ENCODE data around the gene GLS.
"Not testable (repeated sequence)": the region's sequence is repeated elsewhere in the genome, so short reads cannot be mapped to it uniquely, and the experiment has no call there.

GLS gene

DNA sequence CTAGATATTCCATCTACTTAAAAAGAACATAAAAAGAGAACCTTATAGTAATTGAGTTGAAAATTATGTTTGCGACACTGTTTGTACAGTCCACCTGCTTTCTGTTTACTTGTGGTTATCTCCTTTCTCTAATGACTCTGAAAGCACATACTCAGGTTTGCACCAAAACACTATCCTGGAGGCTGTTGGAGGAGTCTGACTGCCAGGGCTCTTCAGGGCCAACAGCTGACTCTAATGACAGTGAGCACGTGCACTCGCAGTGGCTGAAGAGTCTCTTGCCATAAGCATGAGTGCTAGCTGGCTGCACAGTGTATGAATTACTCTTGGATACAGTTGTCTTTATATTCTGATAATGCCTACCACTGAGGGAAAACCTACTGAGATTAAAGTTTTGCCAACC lies 16.7 kb upstream of the GLS start:
- Histone ChIP-seq H3K4me3 (ENCODE audit: control insufficient read depth in 1 of 7, extremely low read depth in 1 of 7, insufficient read depth in 4 of 7, low read depth in 2 of 7, low read length in 6 of 7) (no peak overlapping the region), H3K27me3 (replicated peaks in 2 of 5; ENCODE audit: control insufficient read depth in 4 of 5, insufficient read depth in 5 of 5, low read length in 4 of 5) (no peaks in the 10 kb centered on the region), H3K9me3 (ENCODE audit: control extremely low read depth in 1 of 5, control insufficient read depth in 4 of 5, insufficient read depth in 2 of 5, low read depth in 1 of 5, low read length in 4 of 5) (peaks cover 0 to 6% (median 0%) of the 10 kb centered on the region in 5 experiments), H3K4me1 (ENCODE audit: control extremely low read depth in 1 of 4, control insufficient read depth in 4 of 4, insufficient read depth in 4 of 4, low read length in 3 of 4) (peaks cover 0 to 8% (median 4%) of the 10 kb centered on the region in 4 experiments), H3K27ac (ENCODE audit: insufficient read depth in 1 of 2, low read depth in 1 of 2, low read length in 2 of 2, poor library complexity in 1 of 2, severe bottlenecking in 2 of 2) (no peak overlapping the region), H3K36me3 (ENCODE audit: control insufficient read depth in 4 of 4, insufficient read depth in 4 of 4, low read length in 3 of 4) (no peaks in the 10 kb centered on the region)
- ChIA-PET CTCF (interaction anchor here (1.0 to 3.8 kb wide), 3 partner anchors 13 to 84 kb away, joined by 3 to 18 read pairs (median 7); no protein-coding TSS in a partner anchor), POLR2A (interaction anchor here (0.7 kb wide), 1 partner anchor 21 kb away, joined by 3 read pairs; no protein-coding TSS in a partner anchor)
- WGBS (ENCODE audit: insufficient coverage) = 89% methylated on average over 3 of the region's 3 CpGs
- DNase-seq = no peak

DNA sequence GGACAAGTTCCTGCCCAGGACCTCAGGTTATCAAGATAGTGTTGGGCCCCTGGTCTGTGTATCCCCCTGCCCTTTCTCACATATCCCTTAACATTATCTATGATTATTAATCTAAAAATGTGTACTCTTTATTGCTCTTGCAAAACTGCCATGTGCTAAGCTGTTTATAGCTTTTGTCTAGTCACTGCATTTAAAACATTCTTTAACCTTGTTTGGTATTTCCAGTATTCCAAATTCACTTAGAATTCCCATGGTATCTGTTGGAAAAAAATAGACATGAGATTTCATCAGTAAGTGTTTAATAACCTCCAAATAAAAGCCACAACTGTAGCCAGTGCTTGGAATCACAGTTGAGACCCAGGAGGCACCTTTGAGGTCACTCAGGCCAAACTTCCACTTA lies 16.2 kb upstream of the GLS start:
- no peaks in the 10 kb centered on the region for H3K27me3 ChIP-seq (replicated peaks in 2 of 5; ENCODE audit: control insufficient read depth in 4 of 5, insufficient read depth in 5 of 5, low read length in 4 of 5)
- peaks cover 0 to 8% (median 4%) of the 10 kb centered on the region in 4 experiments for H3K4me1 ChIP-seq (ENCODE audit: control extremely low read depth in 1 of 4, control insufficient read depth in 4 of 4, insufficient read depth in 4 of 4, low read length in 3 of 4)
- ChIA-PET POLR2A (interaction anchor here (0.5 kb wide), 1 partner anchor 29 kb away, joined by 3 read pairs; no protein-coding TSS in a partner anchor), CTCF (interaction anchor here (2.5 kb wide), 1 partner anchor 83 kb away, joined by 7 read pairs; no protein-coding TSS in a partner anchor)
- DNase-seq = no peak
- peaks cover 0 to 6% (median 0%) of the 10 kb centered on the region in 5 experiments for H3K9me3 ChIP-seq (ENCODE audit: control extremely low read depth in 1 of 5, control insufficient read depth in 4 of 5, insufficient read depth in 2 of 5, low read depth in 1 of 5, low read length in 4 of 5)
- H3K4me3 ChIP-seq (ENCODE audit: control insufficient read depth in 1 of 7, extremely low read depth in 1 of 7, insufficient read depth in 4 of 7, low read depth in 2 of 7, low read length in 6 of 7) = no peak overlapping the region
- no peak overlapping the region for H3K27ac ChIP-seq (ENCODE audit: insufficient read depth in 1 of 2, low read depth in 1 of 2, low read length in 2 of 2, poor library complexity in 1 of 2, severe bottlenecking in 2 of 2)
- no peaks in the 10 kb centered on the region for H3K36me3 ChIP-seq (ENCODE audit: control insufficient read depth in 4 of 4, insufficient read depth in 4 of 4, low read length in 3 of 4)

GRCh38 chr2:190867212-190867611 lies 13.4 kb upstream of the GLS start:
- 89% methylated on average over 1 of the region's 2 CpGs for WGBS (ENCODE audit: insufficient coverage)
- POLR2A ChIA-PET = no interaction called here
- Histone ChIP-seq H3K9me3 (ENCODE audit: control extremely low read depth in 1 of 5, control insufficient read depth in 4 of 5, insufficient read depth in 2 of 5, low read depth in 1 of 5, low read length in 4 of 5) (peaks cover 0 to 6% (median 0%) of the 10 kb centered on the region in 5 experiments), H3K4me3 (ENCODE audit: control insufficient read depth in 1 of 7, extremely low read depth in 1 of 7, insufficient read depth in 4 of 7, low read depth in 2 of 7, low read length in 6 of 7) (no peak overlapping the region), H3K36me3 (ENCODE audit: control insufficient read depth in 4 of 4, insufficient read depth in 4 of 4, low read length in 3 of 4) (no peaks in the 10 kb centered on the region), H3K27me3 (replicated peaks in 2 of 5; ENCODE audit: control insufficient read depth in 4 of 5, insufficient read depth in 5 of 5, low read length in 4 of 5) (no peaks in the 10 kb centered on the region), H3K4me1 (ENCODE audit: control extremely low read depth in 1 of 4, control insufficient read depth in 4 of 4, insufficient read depth in 4 of 4, low read length in 3 of 4) (peaks cover 0 to 8% (median 4%) of the 10 kb centered on the region in 4 experiments), H3K27ac (ENCODE audit: insufficient read depth in 1 of 2, low read depth in 1 of 2, low read length in 2 of 2, poor library complexity in 1 of 2, severe bottlenecking in 2 of 2) (no peak overlapping the region)
- CTCF ChIA-PET = interaction anchor here (1.2 to 1.6 kb wide), 2 partner anchors 9 to 29 kb away, joined by 3 read pairs; no protein-coding TSS in a partner anchor
- no peak for DNase-seq

- Histone ChIP-seq H3K27ac (ENCODE audit: insufficient read depth in 1 of 2, low read depth in 1 of 2, low read length in 2 of 2, poor library complexity in 1 of 2, severe bottlenecking in 2 of 2) (no peak overlapping the region), H3K27me3 (replicated peaks in 2 of 5; ENCODE audit: control insufficient read depth in 4 of 5, insufficient read depth in 5 of 5, low read length in 4 of 5) (no peaks in the 10 kb centered on the region), H3K4me1 (ENCODE audit: control extremely low read depth in 1 of 4, control insufficient read depth in 4 of 4, insufficient read depth in 4 of 4, low read length in 3 of 4) (peaks cover 0 to 8% (median 4%) of the 10 kb centered on the region in 4 experiments), H3K9me3 (ENCODE audit: control extremely low read depth in 1 of 5, control insufficient read depth in 4 of 5, insufficient read depth in 2 of 5, low read depth in 1 of 5, low read length in 4 of 5) (peaks cover 0 to 6% (median 0%) of the 10 kb centered on the region in 5 experiments), H3K4me3 (ENCODE audit: control insufficient read depth in 1 of 7, extremely low read depth in 1 of 7, insufficient read depth in 4 of 7, low read depth in 2 of 7, low read length in 6 of 7) (no peak overlapping the region), H3K36me3 (ENCODE audit: control insufficient read depth in 4 of 4, insufficient read depth in 4 of 4, low read length in 3 of 4) (no peaks in the 10 kb centered on the region)
- WGBS (ENCODE audit: insufficient coverage) = no CpG with 5 or more reads among the region's 4 CpGs
- CTCF ChIA-PET = no interaction called here
- POLR2A ChIA-PET = no interaction called here
- no peak for DNase-seq
These were observed 12.8 kb upstream of the GLS start for GRCh38 chr2:190867832-190868231.

- ChIA-PET CTCF (interaction anchor here (1.7 kb wide), 2 partner anchors 8 to 18 kb away, joined by 4 read pairs; no protein-coding TSS in a partner anchor), POLR2A (no interaction called here)
- Histone ChIP-seq H3K4me1 (ENCODE audit: control extremely low read depth in 1 of 4, control insufficient read depth in 4 of 4, insufficient read depth in 4 of 4, low read length in 3 of 4) (no peaks in the 10 kb centered on the region), H3K27ac (ENCODE audit: insufficient read depth in 1 of 2, low read depth in 1 of 2, low read length in 2 of 2, poor library complexity in 1 of 2, severe bottlenecking in 2 of 2) (no peak overlapping the region), H3K36me3 (ENCODE audit: control insufficient read depth in 4 of 4, insufficient read depth in 4 of 4, low read length in 3 of 4) (no peaks in the 10 kb centered on the region), H3K9me3 (ENCODE audit: control extremely low read depth in 1 of 5, control insufficient read depth in 4 of 5, insufficient read depth in 2 of 5, low read depth in 1 of 5, low read length in 4 of 5) (peaks cover 0 to 6% (median 0%) of the 10 kb centered on the region in 5 experiments), H3K27me3 (replicated peaks in 2 of 5; ENCODE audit: control insufficient read depth in 4 of 5, insufficient read depth in 5 of 5, low read length in 4 of 5) (no peaks in the 10 kb centered on the region), H3K4me3 (ENCODE audit: control insufficient read depth in 1 of 7, extremely low read depth in 1 of 7, insufficient read depth in 4 of 7, low read depth in 2 of 7, low read length in 6 of 7) (no peak overlapping the region)
- no peak for DNase-seq
- WGBS (ENCODE audit: insufficient coverage) = 96% methylated on average over 5 of the region's 5 CpGs
These were observed 10.9 kb upstream of the GLS start for GRCh38 chr2:190869721-190870120.

GRCh38 chr2:190873451-190873850 lies 7.2 kb upstream of the GLS start:
- H3K27me3 ChIP-seq (replicated peaks in 2 of 5; ENCODE audit: control insufficient read depth in 4 of 5, insufficient read depth in 5 of 5, low read length in 4 of 5); POLR2A ChIA-PET; H3K4me3 ChIP-seq (ENCODE audit: control insufficient read depth in 1 of 7, extremely low read depth in 1 of 7, insufficient read depth in 4 of 7, low read depth in 2 of 7, low read length in 6 of 7); H3K9me3 ChIP-seq (ENCODE audit: control extremely low read depth in 1 of 5, control insufficient read depth in 4 of 5, insufficient read depth in 2 of 5, low read depth in 1 of 5, low read length in 4 of 5); H3K27ac ChIP-seq (ENCODE audit: insufficient read depth in 1 of 2, low read depth in 1 of 2, low read length in 2 of 2, poor library complexity in 1 of 2, severe bottlenecking in 2 of 2); H3K36me3 ChIP-seq (ENCODE audit: control insufficient read depth in 4 of 4, insufficient read depth in 4 of 4, low read length in 3 of 4); DNase-seq: not testable (repeated sequence)
- 98% methylated on average over 6 of the region's 7 CpGs for WGBS (ENCODE audit: insufficient coverage)
- H3K4me1 ChIP-seq (ENCODE audit: control extremely low read depth in 1 of 4, control insufficient read depth in 4 of 4, insufficient read depth in 4 of 4, low read length in 3 of 4) = peaks cover 9 to 31% (median 17%) of the 10 kb centered on the region in 4 experiments
- CTCF ChIA-PET = interaction anchor here (1.1 to 2.6 kb wide), 3 partner anchors 11 to 23 kb away, joined by 3 to 6 read pairs (median 4); no protein-coding TSS in a partner anchor

DNA sequence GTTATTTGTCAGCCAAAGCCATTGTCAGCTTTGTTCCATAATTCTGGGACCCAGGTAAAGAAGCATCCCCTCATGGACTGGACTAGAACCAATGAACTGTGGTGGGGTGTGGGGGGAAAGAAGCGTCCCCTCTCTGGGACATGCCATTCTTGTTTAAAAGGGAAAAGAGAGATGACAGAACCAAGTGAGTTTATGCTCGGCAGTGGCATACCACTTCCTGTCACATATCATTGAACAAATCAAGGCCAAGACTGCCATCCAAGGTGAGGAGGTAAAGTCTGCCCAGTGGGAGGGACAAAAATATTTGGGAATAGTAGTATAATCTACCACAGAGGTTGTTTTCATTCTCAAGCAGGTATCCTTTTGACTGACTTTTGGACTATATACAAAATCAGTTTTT lies 4.7 kb upstream of the GLS start:
- H3K9me3 ChIP-seq (ENCODE audit: control extremely low read depth in 1 of 5, control insufficient read depth in 4 of 5, insufficient read depth in 2 of 5, low read depth in 1 of 5, low read length in 4 of 5) = no peaks in the 10 kb centered on the region
- no peaks in the 10 kb centered on the region for H3K36me3 ChIP-seq (ENCODE audit: control insufficient read depth in 4 of 4, insufficient read depth in 4 of 4, low read length in 3 of 4)
- CTCF ChIA-PET = no interaction called here
- peak in 2 of 3 donors; percentile 43 to 56 for DNase-seq
- H3K27me3 ChIP-seq (replicated peaks in 2 of 5; ENCODE audit: control insufficient read depth in 4 of 5, insufficient read depth in 5 of 5, low read length in 4 of 5) = no peaks in the 10 kb centered on the region
- POLR2A ChIA-PET = no interaction called here
- peaks cover 13 to 47% (median 24%) of the 10 kb centered on the region in 4 experiments for H3K4me1 ChIP-seq (ENCODE audit: control extremely low read depth in 1 of 4, control insufficient read depth in 4 of 4, insufficient read depth in 4 of 4, low read length in 3 of 4)
- peak overlapping the region in 1 of 7 experiments; percentile 7 for H3K4me3 ChIP-seq (ENCODE audit: control insufficient read depth in 1 of 7, extremely low read depth in 1 of 7, insufficient read depth in 4 of 7, low read depth in 2 of 7, low read length in 6 of 7)
- no CpG with 5 or more reads among the region's 2 CpGs for WGBS (ENCODE audit: insufficient coverage)
- no peak overlapping the region for H3K27ac ChIP-seq (ENCODE audit: insufficient read depth in 1 of 2, low read depth in 1 of 2, low read length in 2 of 2, poor library complexity in 1 of 2, severe bottlenecking in 2 of 2)
